Measurements from ENCODE around the gene MCTP1. TPM values are rescaled to one million over a fixed set of nuclear protein-coding genes. Genes with fewer than 3 reads are reported as not detected.

Gene MCTP1
- polyA plus RNA-seq, 1 donor (not counting 4 experiments of a cell fraction or from before 2014, with no cell fraction given) = 4.9 TPM

DNA sequence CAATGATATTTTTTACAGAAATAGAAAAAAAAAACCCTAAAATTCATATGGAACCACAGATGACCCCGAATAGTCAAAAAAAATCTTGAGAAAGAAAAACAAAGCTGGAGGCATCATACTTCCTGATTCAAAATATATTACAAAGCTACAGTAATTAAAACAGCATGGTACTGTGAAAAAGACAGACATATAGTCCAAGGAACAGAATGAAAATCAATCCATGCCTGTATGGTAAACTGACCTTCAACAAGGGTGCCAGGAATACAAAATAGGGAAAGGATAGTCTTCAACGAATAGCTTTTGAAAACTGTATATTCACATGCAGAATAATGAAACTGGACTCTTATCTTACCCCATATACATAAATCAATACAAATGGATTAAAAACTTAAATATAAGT lies 307.5 kb downstream of the MCTP1 start:
- DNase-seq (ENCODE audit: low read depth, low spot score) = no peak
- Histone ChIP-seq H3K9ac (ENCODE audit: control insufficient read depth, extremely low read depth, insufficient read depth, low read length) (no peak overlapping the region), H3K9me1 (ENCODE audit: control insufficient read depth, extremely low read depth, insufficient read depth, low read length) (no peaks in the 10 kb centered on the region), H3K9me3 (ENCODE audit: control insufficient read depth, low read depth, low read length) (no peaks in the 10 kb centered on the region), H3K4me2 (ENCODE audit: control insufficient read depth, extremely low read depth, insufficient read depth, low read depth, low read length) (no peak overlapping the region), H2AFZ (ENCODE audit: control insufficient read depth, low read length) (no peak overlapping the region), H3K4me1 (ENCODE audit: control insufficient read depth, extremely low read depth, insufficient read depth, low read length) (no peaks in the 10 kb centered on the region), H3K27ac (ENCODE audit: control insufficient read depth, insufficient read depth, low read length) (no peak overlapping the region), H4K20me1 (ENCODE audit: control insufficient read depth, extremely low read depth, insufficient read depth, low read length) (no peaks in the 10 kb centered on the region), H3K79me2 (ENCODE audit: control insufficient read depth, insufficient read depth, low read length) (no peaks in the 10 kb centered on the region), H3K36me3 (ENCODE audit: control insufficient read depth in 2 of 2, extremely low read depth in 1 of 2, insufficient read depth in 2 of 2, low read length in 2 of 2) (no peaks in the 10 kb centered on the region), H3K27me3 (ENCODE audit: control insufficient read depth, extremely low read depth, insufficient read depth, low read length) (no peaks in the 10 kb centered on the region), H3K4me3 (ENCODE audit: control insufficient read depth in 2 of 3, extremely low read depth in 1 of 3, insufficient read depth in 2 of 3, low read depth in 1 of 3, low read length in 3 of 3) (no peak overlapping the region)
- TF ChIP-seq EZH2 (IDR thresholded peaks at IDR 0.05; ENCODE audit: low read length) = no peak
- no peak for FAIRE-seq
- dilution Hi-C loops (cut with MboI; ENCODE audit: extremely low pct_ligation_motif_present, low sequenced_read_pairs) = no loop called here

DNA sequence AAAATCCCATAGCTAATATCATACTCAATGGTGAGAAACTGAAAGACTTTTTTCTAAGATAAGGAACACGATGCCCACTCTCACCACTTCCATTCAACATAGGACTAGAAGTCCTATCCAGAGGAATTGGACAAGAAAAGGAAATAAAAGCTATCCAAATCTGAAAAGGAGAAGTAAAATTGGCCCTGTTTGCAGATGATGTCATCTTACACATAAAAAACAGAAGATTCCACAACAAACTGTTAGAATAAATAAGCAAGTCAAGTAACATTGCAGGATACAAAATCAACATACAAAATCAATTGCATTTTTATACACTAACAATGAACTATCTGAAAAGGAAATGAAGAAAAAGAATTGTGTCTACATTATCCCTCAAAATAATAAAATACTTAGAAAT lies 308.0 kb downstream of the MCTP1 start:
- H3K9me1 ChIP-seq (ENCODE audit: control insufficient read depth, extremely low read depth, insufficient read depth, low read length) = no peaks in the 10 kb centered on the region
- no peaks in the 10 kb centered on the region for H3K9me3 ChIP-seq (ENCODE audit: control insufficient read depth, low read depth, low read length)
- H3K79me2 ChIP-seq (ENCODE audit: control insufficient read depth, insufficient read depth, low read length) = no peaks in the 10 kb centered on the region
- H4K20me1 ChIP-seq (ENCODE audit: control insufficient read depth, extremely low read depth, insufficient read depth, low read length) = no peaks in the 10 kb centered on the region
- H3K9ac ChIP-seq (ENCODE audit: control insufficient read depth, extremely low read depth, insufficient read depth, low read length) = no peak overlapping the region
- dilution Hi-C loops (cut with MboI; ENCODE audit: extremely low pct_ligation_motif_present, low sequenced_read_pairs) = no loop called here
- no peak overlapping the region for H3K27ac ChIP-seq (ENCODE audit: control insufficient read depth, insufficient read depth, low read length)
- H3K4me3 ChIP-seq (ENCODE audit: control insufficient read depth in 2 of 3, extremely low read depth in 1 of 3, insufficient read depth in 2 of 3, low read depth in 1 of 3, low read length in 3 of 3) = no peak overlapping the region
- no peak for TF ChIP-seq EZH2 (IDR thresholded peaks at IDR 0.05; ENCODE audit: low read length)
- TF ChIP-seq, protein P1, sequence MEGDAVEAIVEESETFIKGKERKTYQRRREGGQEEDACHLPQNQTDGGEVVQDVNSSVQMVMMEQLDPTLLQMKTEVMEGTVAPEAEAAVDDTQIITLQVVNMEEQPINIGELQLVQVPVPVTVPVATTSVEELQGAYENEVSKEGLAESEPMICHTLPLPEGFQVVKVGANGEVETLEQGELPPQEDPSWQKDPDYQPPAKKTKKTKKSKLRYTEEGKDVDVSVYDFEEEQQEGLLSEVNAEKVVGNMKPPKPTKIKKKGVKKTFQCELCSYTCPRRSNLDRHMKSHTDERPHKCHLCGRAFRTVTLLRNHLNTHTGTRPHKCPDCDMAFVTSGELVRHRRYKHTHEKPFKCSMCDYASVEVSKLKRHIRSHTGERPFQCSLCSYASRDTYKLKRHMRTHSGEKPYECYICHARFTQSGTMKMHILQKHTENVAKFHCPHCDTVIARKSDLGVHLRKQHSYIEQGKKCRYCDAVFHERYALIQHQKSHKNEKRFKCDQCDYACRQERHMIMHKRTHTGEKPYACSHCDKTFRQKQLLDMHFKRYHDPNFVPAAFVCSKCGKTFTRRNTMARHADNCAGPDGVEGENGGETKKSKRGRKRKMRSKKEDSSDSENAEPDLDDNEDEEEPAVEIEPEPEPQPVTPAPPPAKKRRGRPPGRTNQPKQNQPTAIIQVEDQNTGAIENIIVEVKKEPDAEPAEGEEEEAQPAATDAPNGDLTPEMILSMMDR (optimal IDR thresholded peaks at IDR 0.05 in 1 of 3, IDR thresholded peaks at IDR 0.05 in 1 of 3, conservative IDR thresholded peaks at IDR 0.05 in 1 of 3; ENCODE audit: extremely low read depth in 1 of 3, insufficient read depth in 2 of 3, low read length in 3 of 3) = no peak
- FAIRE-seq (no peak), DNase-seq (ENCODE audit: low read depth, low spot score) (no peak)
- H3K27me3 ChIP-seq (ENCODE audit: control insufficient read depth, extremely low read depth, insufficient read depth, low read length) = no peaks in the 10 kb centered on the region
- H3K4me1 ChIP-seq (ENCODE audit: control insufficient read depth, extremely low read depth, insufficient read depth, low read length) = no peaks in the 10 kb centered on the region
- no peak overlapping the region for H3K4me2 ChIP-seq (ENCODE audit: control insufficient read depth, extremely low read depth, insufficient read depth, low read depth, low read length)
- no peak overlapping the region for H2AFZ ChIP-seq (ENCODE audit: control insufficient read depth, low read length)
- H3K36me3 ChIP-seq (ENCODE audit: control insufficient read depth in 2 of 2, extremely low read depth in 1 of 2, insufficient read depth in 2 of 2, low read length in 2 of 2) = no peaks in the 10 kb centered on the region

DNA sequence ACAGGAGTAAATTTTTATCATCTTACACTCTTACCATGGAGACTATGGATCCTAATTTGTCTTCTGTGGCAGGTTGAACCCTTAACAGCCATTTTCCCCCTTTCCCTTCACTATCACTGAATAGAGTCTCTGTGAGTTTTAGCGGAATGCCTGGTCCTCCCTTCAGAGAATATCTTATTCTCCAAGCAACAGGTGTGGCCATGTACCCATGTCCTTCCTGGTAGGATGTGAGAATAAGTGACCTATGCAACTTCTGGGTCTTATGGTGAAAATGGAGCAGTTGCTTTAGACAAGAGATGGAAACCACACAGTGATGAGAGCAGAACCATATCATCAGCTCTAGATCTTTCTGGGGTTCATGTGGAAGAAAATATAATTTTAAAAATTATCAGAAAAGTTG lies 312.6 kb downstream of the MCTP1 start:
- Histone ChIP-seq H3K4me2 (ENCODE audit: control insufficient read depth, extremely low read depth, insufficient read depth, low read depth, low read length) (no peak overlapping the region), H3K27me3 (ENCODE audit: control insufficient read depth, extremely low read depth, insufficient read depth, low read length) (no peaks in the 10 kb centered on the region), H3K9me1 (ENCODE audit: control insufficient read depth, extremely low read depth, insufficient read depth, low read length) (no peaks in the 10 kb centered on the region), H2AFZ (ENCODE audit: control insufficient read depth, low read length) (no peak overlapping the region), H3K9me3 (ENCODE audit: control insufficient read depth, low read depth, low read length) (no peaks in the 10 kb centered on the region), H3K79me2 (ENCODE audit: control insufficient read depth, insufficient read depth, low read length) (no peaks in the 10 kb centered on the region), H3K36me3 (ENCODE audit: control insufficient read depth in 2 of 2, extremely low read depth in 1 of 2, insufficient read depth in 2 of 2, low read length in 2 of 2) (no peaks in the 10 kb centered on the region), H3K9ac (ENCODE audit: control insufficient read depth, extremely low read depth, insufficient read depth, low read length) (no peak overlapping the region), H3K4me3 (ENCODE audit: control insufficient read depth in 2 of 3, extremely low read depth in 1 of 3, insufficient read depth in 2 of 3, low read depth in 1 of 3, low read length in 3 of 3) (no peak overlapping the region), H3K27ac (ENCODE audit: control insufficient read depth, insufficient read depth, low read length) (no peak overlapping the region), H4K20me1 (ENCODE audit: control insufficient read depth, extremely low read depth, insufficient read depth, low read length) (no peaks in the 10 kb centered on the region), H3K4me1 (ENCODE audit: control insufficient read depth, extremely low read depth, insufficient read depth, low read length) (no peaks in the 10 kb centered on the region)
- DNase-seq (ENCODE audit: low read depth, low spot score) (no peak), FAIRE-seq (no peak)
- TF ChIP-seq EZH2 (IDR thresholded peaks at IDR 0.05; ENCODE audit: low read length) = no peak
- TF ChIP-seq, protein P1 (optimal IDR thresholded peaks at IDR 0.05 in 1 of 3, IDR thresholded peaks at IDR 0.05 in 1 of 3, conservative IDR thresholded peaks at IDR 0.05 in 1 of 3; ENCODE audit: extremely low read depth in 1 of 3, insufficient read depth in 2 of 3, low read length in 3 of 3) = no peak
- dilution Hi-C loops (cut with MboI; ENCODE audit: extremely low pct_ligation_motif_present, low sequenced_read_pairs) = loop anchor here (25.0 kb wide), 1 partner anchor 290 kb away; no protein-coding TSS in a partner anchor
